ENCODE results near the gene TMEM245. TPM values are rescaled to one million over a fixed set of nuclear protein-coding genes. Genes with fewer than 3 reads are reported as not detected.
"Not testable (repeated sequence)": the region's sequence is repeated elsewhere in the genome, so short reads cannot be mapped to it uniquely, and the experiment has no call there.

The TMEM245 gene
- total RNA-seq, 1 donor from 2014 or later: 36.9 TPM

GRCh38 chr9:109134167-109134578, 14.4 kb upstream of the TMEM245 start:
- no peak for DNase-seq (ENCODE audit: extremely low read depth, low read depth, low spot score)

- no peak for DNase-seq (ENCODE audit: extremely low read depth, low read depth, low spot score)
Measured at GRCh38 chr9:109133533-109133932, 13.8 kb upstream of the TMEM245 start.

DNA sequence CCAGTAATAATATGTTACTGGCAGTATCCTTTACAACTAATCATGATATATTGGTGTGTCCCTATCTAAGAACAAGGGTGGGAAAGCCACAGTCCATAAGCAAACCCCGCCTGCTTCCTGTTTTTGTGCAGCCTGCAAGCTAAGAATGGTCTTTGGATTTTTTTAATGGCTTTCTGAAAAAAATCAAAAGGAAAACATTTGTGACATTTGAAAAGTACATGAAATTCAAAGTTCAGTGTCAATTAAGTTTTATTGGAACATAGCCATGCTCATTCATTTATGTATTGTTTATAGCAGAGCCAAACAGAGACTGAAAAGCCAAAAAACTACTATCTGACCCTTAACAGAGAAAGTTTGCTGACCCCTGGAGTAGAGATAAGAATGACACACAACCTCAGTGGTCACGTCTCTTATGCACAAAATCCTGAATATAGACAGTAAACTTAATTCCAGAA, 12.8 kb upstream of the TMEM245 start:
- DNase-seq (ENCODE audit: extremely low read depth, low read depth, low spot score): no peak

DNA sequence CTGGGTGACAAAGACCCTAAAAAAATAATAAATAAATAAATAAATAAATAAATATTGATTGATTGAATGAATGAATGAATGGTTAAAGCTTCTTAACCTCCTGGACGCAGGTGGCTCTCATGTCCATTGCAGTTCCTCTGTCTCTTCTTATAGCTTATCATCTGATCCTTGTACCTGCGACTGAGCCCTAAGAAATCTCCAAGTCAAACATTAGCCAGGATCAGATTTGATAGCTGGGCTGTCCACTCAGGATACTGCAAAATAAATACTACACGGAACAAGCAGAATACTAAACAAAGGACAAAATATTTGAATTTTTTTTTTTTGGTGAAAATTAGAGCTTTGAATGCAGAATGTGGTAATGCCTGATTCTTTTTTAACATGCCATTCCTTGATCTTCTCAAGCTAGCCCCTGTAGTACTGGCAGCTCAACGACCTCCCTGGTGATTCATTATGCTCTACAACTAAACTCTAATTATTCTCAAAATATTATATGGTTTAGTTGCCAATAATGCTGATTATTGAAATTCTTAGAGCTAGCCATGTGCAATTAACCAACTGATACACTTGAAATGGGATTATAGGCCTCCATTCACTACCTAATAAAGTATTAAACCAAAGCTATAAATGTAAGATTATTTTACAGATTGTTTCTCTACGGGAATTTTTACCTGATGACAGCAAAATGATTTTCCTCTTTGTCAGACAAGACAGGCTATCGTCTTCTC, 9.9 kb upstream of the TMEM245 start:
- no peak for DNase-seq (ENCODE audit: extremely low read depth, low read depth, low spot score)

GRCh38 chr9:109126671-109127070, 6.9 kb upstream of the TMEM245 start:
- DNase-seq (ENCODE audit: extremely low read depth, low read depth, low spot score): not testable (repeated sequence)

- DNase-seq (ENCODE audit: extremely low read depth, low read depth, low spot score): no peak
Measured at GRCh38 chr9:109124121-109124520, 4.4 kb upstream of the TMEM245 start.

GRCh38 chr9:109122726-109123621, 3.2 kb upstream of the TMEM245 start:
- DNase-seq (ENCODE audit: extremely low read depth, low read depth, low spot score): no peak

DNA sequence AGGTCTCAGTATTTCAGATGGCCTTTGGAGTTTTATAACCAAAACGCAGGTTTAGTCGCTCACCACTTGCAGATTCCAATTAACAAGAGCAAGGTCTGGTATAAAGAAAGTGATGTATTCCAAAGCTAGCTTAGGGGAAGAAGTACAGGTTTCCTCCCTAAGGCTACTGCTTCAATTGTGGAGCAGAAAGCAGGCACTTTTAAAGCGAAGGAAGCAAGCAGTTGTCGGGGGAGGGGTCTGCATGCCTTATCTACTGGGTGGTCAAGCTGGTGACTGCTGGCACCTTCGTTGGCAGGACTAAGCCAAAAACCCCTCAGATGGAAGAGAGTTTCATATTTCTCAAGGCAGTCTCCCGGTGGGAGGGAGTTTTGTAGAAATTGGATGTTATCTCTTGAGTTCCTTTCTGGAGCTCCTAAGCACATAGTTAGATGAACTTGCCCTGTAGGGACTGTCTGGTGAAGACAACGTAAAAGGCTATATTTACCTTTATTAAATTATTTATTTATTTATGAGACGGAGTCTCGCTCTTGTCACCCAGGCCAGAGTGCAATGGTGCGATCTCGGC, 1.6 kb upstream of the TMEM245 start:
- no peak for DNase-seq (ENCODE audit: extremely low read depth, low read depth, low spot score)

- no peak for DNase-seq (ENCODE audit: extremely low read depth, low read depth, low spot score)
Measured at GRCh38 chr9:109120204-109120789, 550 bp upstream of the TMEM245 start.

DNA sequence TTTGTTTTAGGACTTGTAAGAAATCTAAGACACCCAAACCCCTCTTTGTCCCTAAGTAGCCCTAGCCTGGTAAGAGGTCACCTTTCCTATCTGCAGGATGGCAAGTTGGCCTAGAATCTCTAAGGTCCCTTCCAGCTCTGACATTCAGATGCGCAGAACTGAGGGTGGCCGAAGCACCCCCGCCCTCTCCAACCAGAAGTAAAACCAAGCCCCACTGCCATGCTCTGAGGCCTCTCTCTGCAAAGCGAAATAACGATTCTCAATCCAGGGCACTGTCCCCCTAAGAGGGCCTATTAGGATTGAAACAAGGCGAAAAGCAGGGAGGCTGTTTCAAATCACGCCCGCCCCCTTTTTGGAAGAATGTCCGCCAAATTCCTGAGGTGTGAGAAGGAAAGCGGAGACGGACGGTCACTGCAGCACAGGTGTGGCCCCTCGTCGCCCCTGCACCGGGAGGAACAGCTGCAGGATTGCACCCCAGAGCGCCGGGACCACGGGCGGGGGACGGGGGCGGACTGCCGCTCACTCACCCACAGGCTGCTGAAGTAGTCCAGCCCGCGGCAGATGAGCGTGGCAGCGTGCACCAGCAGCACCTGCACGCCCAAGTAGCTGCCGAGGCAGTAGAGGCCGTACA, 824 bp downstream of the TMEM245 start:
- DNase-seq (ENCODE audit: extremely low read depth, low read depth, low spot score): no peak

- DNase-seq (ENCODE audit: extremely low read depth, low read depth, low spot score): no peak
Measured at GRCh38 chr9:109117856-109118807, 1.6 kb downstream of the TMEM245 start.

DNA sequence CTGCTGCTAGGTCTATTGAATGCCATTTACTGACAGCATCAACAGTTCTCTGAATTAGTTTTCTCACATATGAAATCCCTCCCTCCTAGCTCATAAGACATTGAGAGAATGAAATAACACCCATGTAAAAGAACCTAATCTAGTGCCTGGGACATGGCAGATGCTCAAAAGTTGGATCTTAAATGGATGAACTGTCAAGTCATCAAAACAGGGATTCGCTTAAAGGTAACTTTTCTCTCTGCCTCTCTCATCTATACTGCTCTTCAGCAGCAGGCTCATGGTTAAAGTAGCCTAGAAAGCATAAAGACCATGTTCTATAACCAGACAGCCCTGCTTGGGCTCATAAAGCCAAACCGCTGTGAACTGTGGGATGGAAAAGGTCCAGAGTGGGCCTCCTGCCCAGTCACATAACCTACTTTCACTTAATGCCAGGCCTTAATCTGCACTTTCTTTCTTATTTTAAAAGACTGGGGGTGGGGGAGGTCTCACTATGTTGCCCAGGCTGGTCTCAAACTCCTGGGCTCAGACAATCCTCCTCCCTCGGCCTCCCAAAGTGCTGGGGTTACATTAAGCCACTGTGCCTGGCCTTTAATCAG, 3.7 kb downstream of the TMEM245 start:
- no peak for DNase-seq (ENCODE audit: extremely low read depth, low read depth, low spot score)

DNA sequence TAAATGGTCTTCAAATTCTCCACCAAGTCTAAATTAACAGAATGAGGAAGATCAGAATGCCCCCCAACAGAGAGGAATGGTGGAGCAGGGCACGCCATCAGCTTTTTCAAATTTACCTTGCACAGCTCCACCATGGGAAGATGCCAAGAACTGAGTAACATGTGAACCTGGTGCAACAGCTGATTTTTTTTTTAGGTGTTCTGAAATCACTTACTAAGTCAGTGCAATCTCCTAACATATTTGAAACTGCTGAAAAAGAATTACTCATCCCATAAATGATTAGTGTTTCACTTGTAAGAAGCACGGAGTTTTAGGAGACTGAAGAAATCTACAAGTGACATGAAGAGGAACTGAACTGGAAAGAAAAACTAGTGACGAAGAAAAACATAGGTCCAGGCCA, 5.1 kb downstream of the TMEM245 start:
- DNase-seq (ENCODE audit: extremely low read depth, low read depth, low spot score): no peak

- DNase-seq (ENCODE audit: extremely low read depth, low read depth, low spot score): no peak
Measured at GRCh38 chr9:109113892-109114609, 5.7 kb downstream of the TMEM245 start.

DNA sequence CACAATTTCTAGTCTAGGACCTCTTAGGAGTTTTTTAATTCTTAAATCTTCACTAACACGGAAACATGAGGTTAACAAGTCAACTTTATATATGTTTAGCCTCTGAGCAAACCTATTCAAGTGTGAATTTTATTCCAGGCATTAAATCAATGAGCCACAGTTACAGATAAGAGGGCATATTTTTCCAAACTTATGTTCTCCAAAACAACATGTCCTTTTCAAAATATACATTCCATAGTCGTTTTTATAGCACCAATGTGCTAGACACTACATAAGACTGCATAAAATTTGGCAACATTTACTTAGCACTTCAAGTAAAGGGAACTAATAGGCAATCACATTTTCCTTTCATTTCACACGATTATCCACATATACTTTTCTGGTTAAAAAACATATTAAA, 6.5 kb downstream of the TMEM245 start:
- no peak for DNase-seq (ENCODE audit: extremely low read depth, low read depth, low spot score)

DNA sequence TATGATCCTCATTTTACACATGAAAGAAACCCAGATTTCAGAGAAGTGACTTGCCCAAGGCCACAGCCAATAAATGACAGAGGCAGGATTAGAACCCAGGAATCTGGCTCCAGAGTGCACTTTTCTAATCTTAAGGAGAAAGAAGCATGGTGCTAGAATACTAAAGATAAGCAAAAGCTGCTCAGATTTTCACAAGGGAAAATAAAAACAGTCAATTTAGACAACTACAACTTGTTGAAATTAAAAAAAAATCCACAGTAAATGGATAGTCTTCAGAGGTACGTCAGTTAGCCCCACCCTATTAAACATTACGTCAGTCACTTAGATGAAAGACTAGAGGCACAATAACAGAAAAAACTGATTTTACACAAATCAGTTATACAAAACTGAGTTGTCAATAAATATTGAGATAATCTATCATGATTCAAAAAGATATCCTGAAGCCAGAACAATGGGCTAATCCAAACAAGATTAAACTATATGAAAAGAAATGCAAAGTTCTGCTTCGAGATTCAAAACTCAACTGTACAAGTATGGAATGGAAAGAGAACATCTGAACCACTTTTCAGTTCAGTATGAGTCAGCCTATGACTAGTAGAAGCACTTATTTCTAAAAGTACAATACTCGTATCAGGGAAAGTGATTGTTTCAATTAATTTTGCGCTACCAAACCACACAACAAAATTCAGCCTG, 9.3 kb downstream of the TMEM245 start:
- DNase-seq (ENCODE audit: extremely low read depth, low read depth, low spot score): no peak

- DNase-seq (ENCODE audit: extremely low read depth, low read depth, low spot score): no peak
Measured at GRCh38 chr9:109109967-109110328, 9.8 kb downstream of the TMEM245 start.

GRCh38 chr9:109108318-109108717, 11.4 kb downstream of the TMEM245 start:
- DNase-seq (ENCODE audit: extremely low read depth, low read depth, low spot score): no peak
